Left ventricle myocardium inferior (tissue), 1 donor: ENCODE data around the gene HIPK2. TPM values are rescaled to one million over a fixed set of nuclear protein-coding genes. Genes with fewer than 3 reads are reported as not detected.

Experiments
- DNase-seq: peaks from one replicate; pipeline ENCODE4 v3.0.0-alpha.2; 2020
- H3K27ac ChIP-seq: fragments of 200-600 bp; replicated peaks from 2 replicates; pipeline ENCODE4 v1.8.0; 2021
- H3K27me3 ChIP-seq: fragments of 200-600 bp; 2 replicates; pipeline ENCODE4 v1.8.0; 2021; ENCODE audit warnings: low read depth
- H3K36me3 ChIP-seq: fragments of 200-600 bp; 2 replicates; pipeline ENCODE4 v1.8.0; 2021
- H3K4me1 ChIP-seq: fragments of 200-600 bp; 2 replicates; pipeline ENCODE4 v1.8.0; 2021
- H3K4me3 ChIP-seq: fragments of 200-600 bp; 2 replicates; pipeline ENCODE4 v1.8.0; 2021; ENCODE audit warnings: mild to moderate bottlenecking, moderate library complexity
- H3K9me3 ChIP-seq: fragments of 200-600 bp; replicated peaks from 2 replicates; pipeline ENCODE4 v1.8.0; 2021
- CTCF ChIP-seq: fragments of 200-600 bp; IDR thresholded peaks from 2 replicates; pipeline ENCODE4 v1.8.0; 2021; ENCODE audit warnings: antibody characterized with exemption, mild to moderate bottlenecking, borderline replicate concordance
- intact Hi-C: fragments of 100-400 bp; cut with micrococcal nuclease; formaldehyde crosslinking; loops from one replicate; pipeline ENCODE4 v1.11.0; 2022
- total RNA-seq: library from RNA; stranded (reverse); fragmentation: NEBNext Ultra II Directional; extraction: Animal tissue kit (Norgen Biotek cat#: 25700); gene quantifications from one replicate; pipeline ENCODE4 v1.2.1, GENCODE V29; 2021
- donor health status: DM: no; HTN: yes; CAD: no; lungs with severe emphysema.

The HIPK2 gene
- total RNA-seq, 1 donor from 2014 or later: 127 TPM

- TF ChIP-seq CTCF: no peak
- no peak for DNase-seq
- no peaks in the 10 kb centered on the region for H3K27me3 ChIP-seq
- peaks cover 49% of the 10 kb centered on the region for H3K4me1 ChIP-seq
- H3K27ac ChIP-seq: no peak overlapping the region
- intact Hi-C loops: no loop called here
- H3K9me3 ChIP-seq: no peaks in the 10 kb centered on the region
- H3K36me3 ChIP-seq: no peaks in the 10 kb centered on the region
- H3K4me3 ChIP-seq: no peak overlapping the region
These were observed 108.4 kb downstream of the HIPK2 start for GRCh38 chr7:139669106-139670061.

- TF ChIP-seq CTCF: no peak
- intact Hi-C loops: no loop called here
- Histone ChIP-seq H3K4me1 (peaks cover 50% of the 10 kb centered on the region), H3K4me3 (no peak overlapping the region), H3K36me3 (no peaks in the 10 kb centered on the region), H3K27me3 (no peaks in the 10 kb centered on the region), H3K27ac (no peak overlapping the region), H3K9me3 (no peaks in the 10 kb centered on the region)
- no peak for DNase-seq
These were observed 110.4 kb downstream of the HIPK2 start for GRCh38 chr7:139667377-139667776.

GRCh38 chr7:139666501-139666900 lies 111.3 kb downstream of the HIPK2 start:
- no peak for DNase-seq
- Histone ChIP-seq H3K27me3 (no peaks in the 10 kb centered on the region), H3K36me3 (no peaks in the 10 kb centered on the region), H3K27ac (no peak overlapping the region), H3K4me3 (no peak overlapping the region), H3K9me3 (no peaks in the 10 kb centered on the region), H3K4me1 (peaks cover 59% of the 10 kb centered on the region)
- intact Hi-C loops: no loop called here
- TF ChIP-seq CTCF: no peak

GRCh38 chr7:139664434-139664833 lies 113.4 kb downstream of the HIPK2 start:
- no peak for DNase-seq
- Histone ChIP-seq H3K27ac (no peak overlapping the region), H3K27me3 (no peaks in the 10 kb centered on the region), H3K36me3 (no peaks in the 10 kb centered on the region), H3K4me3 (no peak overlapping the region), H3K9me3 (no peaks in the 10 kb centered on the region), H3K4me1 (peaks cover 79% of the 10 kb centered on the region)
- TF ChIP-seq CTCF: no peak
- intact Hi-C loops: no loop called here

GRCh38 chr7:139663608-139664177 lies 114.1 kb downstream of the HIPK2 start:
- no peak overlapping the region for H3K4me3 ChIP-seq
- H3K9me3 ChIP-seq: no peaks in the 10 kb centered on the region
- peaks cover 87% of the 10 kb centered on the region for H3K4me1 ChIP-seq
- no peaks in the 10 kb centered on the region for H3K36me3 ChIP-seq
- no peak overlapping the region for H3K27ac ChIP-seq
- intact Hi-C loops: no loop called here
- H3K27me3 ChIP-seq: no peaks in the 10 kb centered on the region
- no peak for TF ChIP-seq CTCF
- no peak for DNase-seq
